Measurements from ENCODE around the gene FZD10.

The FZD10 gene

GRCh38 chr12:130169256-130169655, 7.0 kb downstream of the FZD10 start:
- H3K36me3 Mint-ChIP-seq, result no peaks in the 10 kb centered on the region
- DNase-seq, result no peak
- no peaks in the 10 kb centered on the region for H3K4me1 Mint-ChIP-seq
- no peaks in the 10 kb centered on the region for H3K9me3 Mint-ChIP-seq
- peaks cover 51% of the 10 kb centered on the region for H3K27me3 Mint-ChIP-seq
- H3K4me3 Mint-ChIP-seq, result no peak overlapping the region
- no peak overlapping the region for H3K27ac Mint-ChIP-seq
- CTCF ChIA-PET, result no interaction called here

GRCh38 chr12:130169924-130170323, 7.7 kb downstream of the FZD10 start:
- Mint-ChIP-seq H3K9me3 (no peaks in the 10 kb centered on the region), H3K27me3 (peaks cover 48% of the 10 kb centered on the region), H3K27ac (no peak overlapping the region), H3K4me3 (no peak overlapping the region), H3K4me1 (no peaks in the 10 kb centered on the region), H3K36me3 (no peaks in the 10 kb centered on the region)
- CTCF ChIA-PET, result no interaction called here
- no peak for DNase-seq

GRCh38 chr12:130170611-130171010, 8.3 kb downstream of the FZD10 start:
- no peaks in the 10 kb centered on the region for H3K4me1 Mint-ChIP-seq
- no peak overlapping the region for H3K27ac Mint-ChIP-seq
- H3K4me3 Mint-ChIP-seq, result no peak overlapping the region
- CTCF ChIA-PET, result no interaction called here
- DNase-seq, result no peak
- H3K36me3 Mint-ChIP-seq, result no peaks in the 10 kb centered on the region
- no peaks in the 10 kb centered on the region for H3K9me3 Mint-ChIP-seq
- peaks cover 44% of the 10 kb centered on the region for H3K27me3 Mint-ChIP-seq

GRCh38 chr12:130177635-130178242, 15.5 kb downstream of the FZD10 start:
- H3K4me3 Mint-ChIP-seq, result no peak overlapping the region
- no peaks in the 10 kb centered on the region for H3K36me3 Mint-ChIP-seq
- no peak overlapping the region for H3K27ac Mint-ChIP-seq
- no peaks in the 10 kb centered on the region for H3K4me1 Mint-ChIP-seq
- CTCF ChIA-PET, result no interaction called here
- H3K9me3 Mint-ChIP-seq, result peaks cover 4% of the 10 kb centered on the region
- DNase-seq, result no peak
- H3K27me3 Mint-ChIP-seq, result peaks cover 34% of the 10 kb centered on the region

GRCh38 chr12:130178282-130178681, 16.0 kb downstream of the FZD10 start:
- H3K4me3 Mint-ChIP-seq, result no peak overlapping the region
- no peaks in the 10 kb centered on the region for H3K36me3 Mint-ChIP-seq
- DNase-seq, result no peak
- peaks cover 4% of the 10 kb centered on the region for H3K9me3 Mint-ChIP-seq
- H3K27me3 Mint-ChIP-seq, result peaks cover 34% of the 10 kb centered on the region
- CTCF ChIA-PET, result no interaction called here
- no peak overlapping the region for H3K27ac Mint-ChIP-seq
- H3K4me1 Mint-ChIP-seq, result no peaks in the 10 kb centered on the region

GRCh38 chr12:130179191-130179590, 16.9 kb downstream of the FZD10 start:
- Mint-ChIP-seq H3K4me3 (no peak overlapping the region), H3K9me3 (peaks cover 4% of the 10 kb centered on the region), H3K27me3 (peaks cover 34% of the 10 kb centered on the region), H3K4me1 (no peaks in the 10 kb centered on the region), H3K36me3 (no peaks in the 10 kb centered on the region), H3K27ac (no peak overlapping the region)
- DNase-seq, result no peak
- CTCF ChIA-PET, result no interaction called here

GRCh38 chr12:130179621-130180020, 17.4 kb downstream of the FZD10 start:
- H3K4me3 Mint-ChIP-seq, result no peak overlapping the region
- no peak overlapping the region for H3K27ac Mint-ChIP-seq
- no peaks in the 10 kb centered on the region for H3K4me1 Mint-ChIP-seq
- CTCF ChIA-PET, result no interaction called here
- no peaks in the 10 kb centered on the region for H3K36me3 Mint-ChIP-seq
- peaks cover 33% of the 10 kb centered on the region for H3K27me3 Mint-ChIP-seq
- no peak for DNase-seq
- H3K9me3 Mint-ChIP-seq, result peaks cover 4% of the 10 kb centered on the region

GRCh38 chr12:130181211-130181610, 18.9 kb downstream of the FZD10 start:
- H3K4me3 Mint-ChIP-seq, result no peak overlapping the region
- no peaks in the 10 kb centered on the region for H3K36me3 Mint-ChIP-seq
- H3K27me3 Mint-ChIP-seq, result peaks cover 21% of the 10 kb centered on the region
- CTCF ChIA-PET, result interaction anchor here (1.4 kb wide), 1 partner anchor 15 kb away, joined by 3 read pairs; no protein-coding TSS in a partner anchor
- DNase-seq, result no peak
- H3K4me1 Mint-ChIP-seq, result no peaks in the 10 kb centered on the region
- peaks cover 4% of the 10 kb centered on the region for H3K9me3 Mint-ChIP-seq
- H3K27ac Mint-ChIP-seq, result no peak overlapping the region

GRCh38 chr12:130183585-130184370, 21.5 kb downstream of the FZD10 start:
- H3K4me1 Mint-ChIP-seq, result no peaks in the 10 kb centered on the region
- H3K27ac Mint-ChIP-seq, result no peak overlapping the region
- CTCF ChIA-PET, result no interaction called here
- peaks cover 9% of the 10 kb centered on the region for H3K27me3 Mint-ChIP-seq
- no peak for DNase-seq
- no peak overlapping the region for H3K4me3 Mint-ChIP-seq
- H3K9me3 Mint-ChIP-seq, result peaks cover 4% of the 10 kb centered on the region
- H3K36me3 Mint-ChIP-seq, result no peaks in the 10 kb centered on the region

GRCh38 chr12:130184404-130185090, 22.3 kb downstream of the FZD10 start:
- peaks cover 4% of the 10 kb centered on the region for H3K9me3 Mint-ChIP-seq
- H3K4me3 Mint-ChIP-seq, result no peak overlapping the region
- H3K27ac Mint-ChIP-seq, result no peak overlapping the region
- H3K4me1 Mint-ChIP-seq, result no peaks in the 10 kb centered on the region
- H3K36me3 Mint-ChIP-seq, result no peaks in the 10 kb centered on the region
- CTCF ChIA-PET, result no interaction called here
- H3K27me3 Mint-ChIP-seq, result peaks cover 9% of the 10 kb centered on the region
- DNase-seq, result no peak

GRCh38 chr12:130185455-130186391, 23.5 kb downstream of the FZD10 start:
- H3K4me1 Mint-ChIP-seq, result no peaks in the 10 kb centered on the region
- H3K27ac Mint-ChIP-seq, result no peak overlapping the region
- peaks cover 9% of the 10 kb centered on the region for H3K27me3 Mint-ChIP-seq
- H3K4me3 Mint-ChIP-seq, result no peak overlapping the region
- H3K36me3 Mint-ChIP-seq, result no peaks in the 10 kb centered on the region
- no peak for DNase-seq
- H3K9me3 Mint-ChIP-seq, result peaks cover 4% of the 10 kb centered on the region
- CTCF ChIA-PET, result no interaction called here

- no peak for DNase-seq
- CTCF ChIA-PET, result no interaction called here
- Mint-ChIP-seq H3K9me3 (peaks cover 6% of the 10 kb centered on the region), H3K36me3 (no peaks in the 10 kb centered on the region), H3K27me3 (peaks cover 9% of the 10 kb centered on the region), H3K4me3 (no peak overlapping the region), H3K4me1 (no peaks in the 10 kb centered on the region), H3K27ac (no peak overlapping the region)
Observed at GRCh38 chr12:130186651-130187268, 24.5 kb downstream of the FZD10 start.

GRCh38 chr12:130192642-130193345, 30.5 kb downstream of the FZD10 start:
- CTCF ChIA-PET, result interaction anchor here (0.9 kb wide), 1 partner anchor 145 kb away, joined by 4 read pairs; no protein-coding TSS in a partner anchor
- no peaks in the 10 kb centered on the region for H3K36me3 Mint-ChIP-seq
- H3K27ac Mint-ChIP-seq, result no peak overlapping the region
- DNase-seq, result no peak
- no peak overlapping the region for H3K4me3 Mint-ChIP-seq
- peaks cover 2% of the 10 kb centered on the region for H3K9me3 Mint-ChIP-seq
- no peaks in the 10 kb centered on the region for H3K4me1 Mint-ChIP-seq
- peaks cover 4% of the 10 kb centered on the region for H3K27me3 Mint-ChIP-seq

Data from activated naive CD4-positive, alpha-beta T cell treated with anti-CD3 and anti-CD28 coated beads, Interleukin-2, amount 10 ng/mL, durations not matched to agents 7 days and 5 days (primary cell).